Suprapubic skin (tissue), 4 donors: ENCODE measurements around the gene CACNA1S.

Experiments
- CTCF ChIP-seq, 2 donors: fragments of 200-600 bp in 1 of 2; fragments of 450-650 bp in 1 of 2; sonication (generic) in 1 of 2; IDR thresholded peaks; one replicate each; pipeline ENCODE4 v1.5.1; 2016 to 2019; ENCODE audit warnings: antibody characterized with exemption in 2 of 2, mild to moderate bottlenecking in 1 of 2, moderate library complexity in 1 of 2
- POLR2A ChIP-seq, 2 donors: fragments of 450-650 bp; IDR thresholded peaks; one replicate each; pipeline ENCODE4 v1.6.1; 2017; ENCODE audit warnings: antibody characterized with exemption in 2 of 2, mild to moderate bottlenecking in 2 of 2, moderate library complexity in 2 of 2
- POLR2AphosphoS5 ChIP-seq, 3 donors: sonication (generic); formaldehyde crosslinking; IDR thresholded peaks; one replicate each; pipeline ENCODE4 v1.6.1; 2017; ENCODE audit warnings: antibody characterized with exemption in 3 of 3

GRCh38 chr1:201139306-201139705 lies 27.1 kb upstream of the CACNA1S start:
- no peak for TF ChIP-seq CTCF (IDR thresholded peaks at IDR 0.05)
- TF ChIP-seq POLR2AphosphoS5 (IDR thresholded peaks at IDR 0.05) = no peak
- no peak for TF ChIP-seq POLR2A (IDR thresholded peaks at IDR 0.05)
